NCI-H2107 (cell line): Measurements from ENCODE around the gene RIPOR1.
"Not testable (repeated sequence)": the region's sequence is repeated elsewhere in the genome, so short reads cannot be mapped to it uniquely, and the experiment has no call there.

ENCODE experiments used
- DNase-seq: peaks from one replicate; lab custom pipeline; 2025; lab: John Stamatoyannopoulos, UW

The RIPOR1 gene

DNA sequence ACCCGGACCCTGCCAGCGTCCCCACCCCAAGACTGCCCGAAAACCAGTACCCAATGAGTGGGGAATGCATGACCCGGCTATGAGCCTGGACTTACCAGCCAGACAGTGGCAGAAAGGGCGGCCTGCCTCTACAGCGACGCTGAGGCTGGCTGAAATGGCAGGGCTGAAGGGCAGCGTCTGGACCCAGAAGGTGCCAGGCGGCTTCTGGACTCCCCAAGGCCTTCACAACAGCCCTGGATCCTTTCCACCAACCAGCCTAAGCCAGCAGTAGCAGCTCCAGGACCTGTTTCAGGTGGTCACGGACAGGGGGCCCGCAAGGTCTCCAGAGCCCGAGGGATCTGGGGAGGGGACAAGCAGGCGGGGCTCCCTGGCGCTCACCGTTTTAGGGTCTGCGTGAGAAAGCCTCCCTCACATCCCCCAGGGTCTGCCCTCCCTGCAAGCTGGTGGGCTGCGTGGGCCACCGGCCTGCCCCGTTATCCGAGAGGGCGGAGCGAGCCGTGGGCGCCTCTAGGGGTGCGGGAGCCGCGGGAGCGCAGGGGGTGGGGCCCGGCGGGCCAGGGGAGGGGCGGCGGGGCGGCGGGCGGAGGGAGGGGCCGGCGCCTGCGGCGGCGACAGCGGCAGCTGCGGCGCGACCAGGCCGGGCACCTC, at the start of gene RIPOR1:
Gene RIPOR1 (plus strand): TSS at position 608 of the 648 bp plus-strand sequence. CDS start 9,618 bp downstream, outside the sequence.
- no peak for DNase-seq

DNA sequence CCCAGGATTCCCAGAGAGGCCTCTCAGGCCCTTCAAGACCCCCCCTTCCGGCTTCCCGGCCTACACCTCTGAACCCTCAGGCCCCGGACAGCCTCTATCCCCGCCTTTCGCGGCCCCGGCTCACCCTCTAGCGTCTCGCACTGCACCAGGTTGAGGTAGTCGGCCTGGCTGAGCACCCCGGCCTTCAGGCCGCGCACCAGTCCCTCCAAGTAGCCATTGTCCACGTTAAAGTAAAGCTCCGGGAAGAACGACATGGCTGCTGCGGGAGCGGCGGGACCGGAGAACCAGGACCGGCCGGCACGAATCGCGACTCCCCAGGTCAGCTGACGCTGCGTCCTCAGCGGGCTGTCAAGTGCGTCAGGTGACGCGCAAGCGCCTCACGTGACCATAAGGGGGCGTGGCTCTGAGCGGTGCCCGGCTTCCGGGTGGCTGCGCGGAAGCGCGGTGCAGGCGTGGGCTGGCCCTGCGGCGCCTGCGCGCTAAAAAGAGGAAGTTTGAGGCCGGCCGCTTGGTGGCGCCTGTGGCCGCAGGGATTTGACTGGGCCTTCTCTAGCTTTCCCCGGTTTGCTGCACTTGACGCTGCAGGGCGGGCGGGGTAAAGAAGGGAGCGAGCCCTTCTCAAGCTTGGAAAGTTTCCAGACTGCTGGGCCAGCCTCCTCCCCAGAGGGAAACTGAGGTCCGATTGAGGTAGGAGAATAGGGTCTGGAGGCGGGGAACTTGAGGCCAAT, 47.6 kb upstream of the RIPOR1 start, which contains the start of gene ATP6V0D1:
Gene ATP6V0D1 (minus strand): TSS at position 325 of the 728 bp plus-strand sequence. CDS start 71 bp downstream, at position 254.
- DNase-seq = peak; percentile 93

- no peak for DNase-seq
Observed at GRCh38 chr16:67481561-67482232, 46.9 kb upstream of the RIPOR1 start.

- no peak for DNase-seq
Observed at GRCh38 chr16:67482233-67482924, 46.2 kb upstream of the RIPOR1 start.

DNA sequence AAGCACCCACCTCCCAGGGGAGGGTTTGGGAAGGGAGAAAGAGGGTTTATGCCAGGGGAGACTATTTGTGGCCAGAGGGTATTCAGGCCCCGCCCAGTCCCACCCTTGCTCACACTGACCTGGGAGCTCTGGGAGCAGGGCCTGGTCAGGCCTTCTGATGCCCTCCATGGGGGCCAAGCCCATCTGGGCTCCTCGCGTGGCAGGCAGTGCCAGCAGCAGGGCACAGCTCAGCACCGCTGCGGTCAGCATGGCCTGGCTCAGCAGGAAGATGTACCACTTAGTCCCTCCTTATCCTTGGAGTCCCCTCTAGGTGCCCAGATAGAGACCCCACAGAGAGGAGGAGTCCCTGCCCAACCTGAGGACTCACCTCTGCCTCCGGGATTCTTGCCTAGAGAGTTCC, 45.5 kb upstream of the RIPOR1 start, which contains the start of gene AGRP:
Gene AGRP (minus strand): TSS at position 398 of the 400 bp plus-strand sequence. CDS start 149 bp downstream, at position 249.
- no peak for DNase-seq

DNA sequence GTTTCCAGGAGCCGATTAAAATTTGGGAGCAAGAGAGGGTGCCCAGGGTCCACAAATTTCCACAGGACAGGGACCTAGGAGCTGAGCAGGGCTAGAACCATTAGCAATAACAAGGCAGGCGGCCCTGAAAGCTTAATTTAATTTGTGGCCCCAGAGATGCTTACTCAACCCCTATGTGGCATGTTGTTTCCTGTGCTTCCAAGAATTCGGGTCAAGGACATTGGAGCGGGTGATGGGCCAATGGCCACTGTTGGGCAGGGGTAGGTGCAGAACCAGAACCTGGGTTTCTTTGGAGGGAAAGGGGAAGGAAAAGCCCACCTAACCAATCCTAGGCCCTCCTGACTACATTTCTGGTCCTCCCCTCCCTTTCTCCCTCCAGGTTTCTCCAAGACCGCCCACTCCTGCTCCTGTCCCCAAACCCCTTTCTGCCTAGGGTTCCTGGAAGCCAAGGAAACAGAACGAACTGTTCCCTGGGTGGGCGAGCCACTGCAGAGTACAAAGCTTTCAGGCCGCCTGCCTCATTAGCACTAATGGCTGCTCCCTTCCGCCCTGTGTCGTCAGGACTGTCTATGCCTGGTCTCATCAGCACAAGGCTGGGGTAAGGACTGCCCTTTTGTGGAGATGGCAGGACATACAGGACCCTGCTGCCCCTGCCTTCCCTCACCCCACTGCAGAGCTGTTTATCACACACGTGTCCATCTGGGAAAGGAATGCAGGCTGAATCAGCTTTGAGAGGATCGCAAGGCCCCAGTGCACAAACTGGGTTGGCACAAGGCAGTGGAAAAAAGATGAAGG, 44.7 kb upstream of the RIPOR1 start:
- DNase-seq = no peak

GRCh38 chr16:67486805-67487204, 41.8 kb upstream of the RIPOR1 start:
- no peak for DNase-seq

- DNase-seq = not testable (repeated sequence)
Observed at GRCh38 chr16:67487561-67487960, 41.1 kb upstream of the RIPOR1 start.

DNA sequence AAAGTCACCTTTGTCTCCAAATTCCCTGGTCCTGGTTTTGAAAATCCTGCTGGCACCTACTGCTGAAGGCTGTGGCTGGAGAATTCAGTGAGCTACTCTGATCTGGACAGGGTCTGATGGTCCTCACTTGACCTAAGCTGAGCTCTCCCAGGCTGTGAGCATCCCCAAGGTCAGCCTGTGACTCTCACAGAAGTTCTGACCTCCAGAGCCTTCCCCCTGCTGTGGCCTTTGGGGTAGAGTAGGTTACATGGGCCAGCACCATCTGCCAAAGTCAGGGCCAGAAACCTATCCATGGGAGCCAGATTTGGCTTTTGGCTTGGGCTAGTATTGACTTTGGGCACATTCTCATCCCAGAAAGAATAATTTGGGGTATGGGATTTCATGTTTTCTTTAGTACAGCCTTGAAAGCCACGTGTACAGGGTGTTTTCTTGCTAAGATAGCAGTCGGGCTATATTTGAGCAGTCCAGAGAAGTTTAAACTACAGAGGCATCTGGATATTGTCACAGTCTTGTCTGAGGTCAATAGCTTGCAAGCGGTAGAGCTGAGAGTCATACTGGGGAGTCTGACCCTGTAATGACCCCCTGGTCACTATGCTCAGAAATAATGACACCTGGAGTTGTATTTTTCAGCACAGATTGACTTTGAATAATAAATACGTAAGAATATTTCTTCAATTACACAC, 39.1 kb upstream of the RIPOR1 start:
- no peak for DNase-seq

DNA sequence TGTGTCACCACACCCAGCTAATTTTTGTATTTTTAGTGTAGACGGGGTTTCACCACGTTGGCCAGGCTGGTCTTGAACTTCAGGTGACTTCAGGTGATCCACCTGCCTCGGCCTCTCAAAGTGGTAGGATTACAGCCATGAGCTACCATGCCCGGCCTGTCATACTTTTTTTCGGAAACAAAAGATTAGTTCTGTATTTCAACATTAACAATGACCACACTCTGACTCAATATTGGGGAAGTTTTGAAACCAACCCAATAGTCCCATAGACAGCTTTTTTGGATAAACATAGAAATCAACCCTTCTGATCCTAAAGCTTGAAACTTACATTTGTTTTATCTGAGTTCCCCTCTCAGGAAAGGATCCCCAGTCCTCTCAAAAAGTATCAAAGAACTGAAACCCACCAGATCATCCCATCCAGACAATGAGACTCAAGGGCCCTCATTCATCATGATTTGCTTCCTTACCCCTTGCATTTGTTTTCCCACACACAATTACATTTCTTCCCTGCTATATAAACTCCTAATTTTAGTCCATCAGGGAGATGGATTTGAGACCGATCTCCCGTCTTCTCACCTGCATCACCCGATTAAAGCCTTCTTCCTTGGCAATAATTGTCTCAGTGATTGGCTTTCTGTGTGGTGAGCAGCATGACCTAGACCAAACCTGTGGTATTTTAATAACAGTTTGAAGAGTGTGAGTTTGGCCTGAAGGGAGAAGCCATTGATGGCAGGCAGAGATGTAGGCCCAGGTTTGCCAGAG, 38.1 kb upstream of the RIPOR1 start:
- DNase-seq = no peak

DNA sequence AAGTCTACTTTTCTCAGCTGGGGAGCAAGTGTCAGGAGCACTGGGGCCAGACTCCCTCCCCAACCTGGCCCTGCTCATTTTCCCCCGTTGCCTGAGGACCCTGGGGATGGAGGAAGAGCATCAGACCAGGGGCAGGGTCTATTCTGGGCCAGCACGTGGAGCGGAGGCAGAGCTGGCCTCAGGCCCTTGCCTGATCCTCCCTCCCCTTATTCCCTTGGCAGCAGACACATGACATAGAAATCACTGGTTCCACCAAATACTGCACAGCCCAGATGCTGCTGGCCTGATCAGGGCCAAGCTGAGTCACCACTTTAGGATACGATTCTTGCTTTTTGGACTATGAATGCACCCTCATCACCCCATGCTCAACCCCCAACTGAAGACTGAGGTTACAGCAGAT, 29.5 kb upstream of the RIPOR1 start:
- no peak for DNase-seq

GRCh38 chr16:67504031-67505021, 24.3 kb upstream of the RIPOR1 start:
- DNase-seq = no peak

DNA sequence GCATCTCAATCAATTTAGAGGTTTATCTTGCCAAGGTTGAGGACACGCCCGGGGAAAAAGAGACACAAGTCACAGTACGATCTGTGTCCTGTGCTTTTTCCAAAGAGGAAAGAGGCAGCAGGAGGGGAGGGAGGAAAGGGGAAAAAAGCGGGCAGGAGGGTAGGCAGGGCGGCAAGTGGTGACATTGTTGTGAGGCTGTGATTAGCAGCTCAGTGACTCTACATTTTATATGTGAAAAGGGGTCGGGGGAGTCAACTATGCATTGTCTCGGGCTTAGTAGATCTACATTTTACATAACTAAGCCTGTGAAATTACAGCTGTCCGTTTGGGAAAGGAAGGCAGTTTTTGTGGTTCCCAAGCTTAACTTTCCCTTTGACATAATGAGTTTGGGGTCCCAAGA, 22.2 kb upstream of the RIPOR1 start:
- no peak for DNase-seq

- DNase-seq = no peak
Observed at GRCh38 chr16:67509016-67509415, 19.6 kb upstream of the RIPOR1 start.

- DNase-seq = not testable (repeated sequence)
Observed at GRCh38 chr16:67513892-67514291, 14.7 kb upstream of the RIPOR1 start.

GRCh38 chr16:67514382-67514828, 14.2 kb upstream of the RIPOR1 start:
- no peak for DNase-seq

GRCh38 chr16:67516296-67517154, 12.1 kb upstream of the RIPOR1 start:
- DNase-seq = no peak

DNA sequence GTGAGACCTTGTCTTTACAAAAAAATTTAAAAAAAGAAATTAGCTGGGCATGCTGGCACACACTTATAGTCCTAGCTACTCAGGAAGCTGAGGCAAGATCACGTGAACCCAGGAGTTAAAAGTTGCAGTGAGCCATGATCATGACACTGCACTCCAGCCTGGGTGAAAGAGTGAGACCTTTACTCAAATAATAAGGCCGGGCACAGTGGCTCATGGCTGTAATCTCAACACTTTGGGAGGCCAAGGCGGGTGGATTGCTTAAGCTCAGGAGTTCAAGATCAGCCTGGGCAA, 11.5 kb upstream of the RIPOR1 start:
- DNase-seq = no peak
